ENCODE measurements around the gene L1CAM.

Gene L1CAM

GRCh38 chrX:153881281-153881680 lies 4.7 kb downstream of the L1CAM start:
- H3K4me3 ChIP-seq (replicated peaks; ENCODE audit: low read depth, low read length): no peak overlapping the region
- TF ChIP-seq CTCF (IDR thresholded peaks at IDR 0.05; ENCODE audit: low read length, missing control alignments): no peak
- no peak for DNase-seq (ENCODE audit: low read depth)

- H3K4me3 ChIP-seq (replicated peaks; ENCODE audit: low read depth, low read length): no peak overlapping the region
- TF ChIP-seq CTCF (IDR thresholded peaks at IDR 0.05; ENCODE audit: low read length, missing control alignments): no peak
- DNase-seq (ENCODE audit: low read depth): no peak
Observed at GRCh38 chrX:153880440-153880815, 5.5 kb downstream of the L1CAM start.

GRCh38 chrX:153879741-153880439 lies 6.1 kb downstream of the L1CAM start:
- no peak overlapping the region for H3K4me3 ChIP-seq (replicated peaks; ENCODE audit: low read depth, low read length)
- no peak for TF ChIP-seq CTCF (IDR thresholded peaks at IDR 0.05; ENCODE audit: low read length, missing control alignments)
- no peak for DNase-seq (ENCODE audit: low read depth)

DNA sequence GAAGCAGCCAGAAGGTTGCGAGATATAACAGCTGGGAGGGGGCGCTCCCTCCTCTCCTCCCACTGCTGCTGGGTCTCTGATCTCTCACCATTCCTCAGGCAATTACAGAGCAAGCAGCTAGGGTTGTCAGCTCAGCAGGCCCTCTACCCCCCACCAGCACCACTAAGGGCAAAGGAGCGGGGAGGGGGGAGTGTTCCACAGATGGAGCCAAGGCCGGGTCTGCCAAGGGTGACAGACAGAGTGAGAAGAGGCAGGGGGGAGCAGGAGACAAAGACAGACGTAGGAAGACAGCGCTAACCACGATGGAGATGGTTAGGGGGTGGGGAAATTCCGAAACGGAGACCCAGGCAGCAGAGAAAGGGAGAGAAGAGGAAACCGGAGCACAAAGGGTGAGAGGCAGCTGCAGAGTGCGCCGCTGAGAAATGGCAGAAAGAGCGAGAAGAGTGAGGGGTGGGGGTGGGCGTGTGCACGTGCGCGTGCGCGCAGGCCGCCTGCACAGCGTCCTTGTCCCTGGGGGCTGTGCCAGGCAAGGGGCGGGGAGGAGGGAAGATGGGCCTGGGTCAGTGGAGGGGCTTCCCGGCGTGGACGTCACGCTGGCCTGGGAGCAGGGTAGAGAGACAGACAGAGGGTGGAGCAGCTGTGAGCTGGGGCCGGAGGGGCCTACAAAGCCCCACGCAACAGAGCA lies 6.9 kb downstream of the L1CAM start:
- no peak for DNase-seq (ENCODE audit: low read depth)
- no peak overlapping the region for H3K4me3 ChIP-seq (replicated peaks; ENCODE audit: low read depth, low read length)
- TF ChIP-seq CTCF (IDR thresholded peaks at IDR 0.05; ENCODE audit: low read length, missing control alignments): no peak

GRCh38 chrX:153878345-153878744 lies 7.6 kb downstream of the L1CAM start:
- DNase-seq (ENCODE audit: low read depth): no peak

DNA sequence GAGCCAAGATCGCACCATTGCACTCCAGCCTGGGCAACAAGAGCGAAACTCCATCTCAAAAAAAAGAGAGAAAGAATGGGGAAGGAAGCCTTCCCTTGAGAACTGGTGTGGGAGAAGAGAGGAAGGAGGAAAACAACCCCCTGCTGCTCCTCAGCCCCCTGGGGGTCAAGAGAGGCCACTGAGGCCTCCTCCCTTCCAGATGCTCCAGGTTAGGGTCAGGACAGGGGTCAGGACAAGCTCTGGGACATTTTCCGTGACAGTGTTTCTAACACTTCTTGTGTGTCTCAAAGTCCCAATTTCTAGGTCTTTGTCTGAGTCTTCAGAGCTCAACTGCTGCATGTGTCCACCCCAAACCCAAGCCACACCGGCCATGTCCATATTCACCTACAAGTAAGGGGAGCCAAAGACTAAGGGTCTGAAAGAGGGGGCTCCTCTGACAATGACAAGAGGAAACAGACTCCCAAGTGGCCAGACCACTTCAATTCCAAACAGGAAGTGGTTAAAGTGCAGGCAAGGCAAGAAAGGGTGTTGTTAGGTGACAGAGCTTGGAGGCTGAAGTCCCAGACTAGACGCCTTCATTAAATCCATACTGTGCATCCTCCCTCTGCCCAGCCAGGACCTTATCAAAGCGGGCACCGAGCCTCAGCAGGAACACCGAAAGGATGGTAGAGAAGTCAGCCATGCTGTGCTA lies 8.3 kb downstream of the L1CAM start:
- DNase-seq (ENCODE audit: low read depth): no peak
- no peak for TF ChIP-seq CTCF (IDR thresholded peaks at IDR 0.05; ENCODE audit: low read length, missing control alignments)
- H3K4me3 ChIP-seq (replicated peaks; ENCODE audit: low read depth, low read length): no peak overlapping the region

More at GRCh38 chrX:153878345-153878744, 7.6 kb downstream of the L1CAM start:
- no peak for TF ChIP-seq CTCF (IDR thresholded peaks at IDR 0.05; ENCODE audit: low read length, missing control alignments)
- H3K4me3 ChIP-seq (replicated peaks; ENCODE audit: low read depth, low read length): no peak overlapping the region
